Measurements from ENCODE around the gene LDLRAD1. TPM values are rescaled to one million over a fixed set of nuclear protein-coding genes. Genes with fewer than 3 reads are reported as not detected.

LDLRAD1 gene
- polyA plus RNA-seq, 1 donor (not counting 4 experiments of a cell fraction or from before 2014, with no cell fraction given), result not detected

GRCh38 chr1:54009406-54009805 is 8.6 kb downstream of the LDLRAD1 start:
- no peak for FAIRE-seq
- no peak for DNase-seq (ENCODE audit: low read depth, low spot score)
- H3K9ac ChIP-seq (ENCODE audit: control insufficient read depth, extremely low read depth, insufficient read depth, low read length), result no peak overlapping the region
- no peaks in the 10 kb centered on the region for H3K36me3 ChIP-seq (ENCODE audit: control insufficient read depth in 2 of 2, extremely low read depth in 1 of 2, insufficient read depth in 2 of 2, low read length in 2 of 2)
- no peak overlapping the region for H3K4me3 ChIP-seq (ENCODE audit: control insufficient read depth in 2 of 3, extremely low read depth in 1 of 3, insufficient read depth in 2 of 3, low read depth in 1 of 3, low read length in 3 of 3)
- no peaks in the 10 kb centered on the region for H3K4me1 ChIP-seq (ENCODE audit: control insufficient read depth, extremely low read depth, insufficient read depth, low read length)
- no peaks in the 10 kb centered on the region for H4K20me1 ChIP-seq (ENCODE audit: control insufficient read depth, extremely low read depth, insufficient read depth, low read length)
- no peak overlapping the region for H3K4me2 ChIP-seq (ENCODE audit: control insufficient read depth, extremely low read depth, insufficient read depth, low read depth, low read length)
- no peak overlapping the region for H3K27ac ChIP-seq (ENCODE audit: control insufficient read depth, insufficient read depth, low read length)
- no peak for TF ChIP-seq EZH2 (IDR thresholded peaks at IDR 0.05; ENCODE audit: low read length)
- TF ChIP-seq CTCF (optimal IDR thresholded peaks at IDR 0.05 in 1 of 3, IDR thresholded peaks at IDR 0.05 in 1 of 3, conservative IDR thresholded peaks at IDR 0.05 in 1 of 3; ENCODE audit: extremely low read depth in 1 of 3, insufficient read depth in 2 of 3, low read length in 3 of 3), result no peak
- H2AFZ ChIP-seq (ENCODE audit: control insufficient read depth, low read length), result no peak overlapping the region
- H3K9me1 ChIP-seq (ENCODE audit: control insufficient read depth, extremely low read depth, insufficient read depth, low read length), result no peaks in the 10 kb centered on the region
- no peaks in the 10 kb centered on the region for H3K9me3 ChIP-seq (ENCODE audit: control insufficient read depth, low read depth, low read length)
- H3K27me3 ChIP-seq (ENCODE audit: control insufficient read depth, extremely low read depth, insufficient read depth, low read length), result peaks cover 17% of the 10 kb centered on the region
- no peaks in the 10 kb centered on the region for H3K79me2 ChIP-seq (ENCODE audit: control insufficient read depth, insufficient read depth, low read length)
- dilution Hi-C loops (cut with MboI; ENCODE audit: extremely low pct_ligation_motif_present, low sequenced_read_pairs), result no loop called here

GRCh38 chr1:54008876-54009275 is 9.1 kb downstream of the LDLRAD1 start:
- Histone ChIP-seq H3K9ac (ENCODE audit: control insufficient read depth, extremely low read depth, insufficient read depth, low read length) (no peak overlapping the region), H3K36me3 (ENCODE audit: control insufficient read depth in 2 of 2, extremely low read depth in 1 of 2, insufficient read depth in 2 of 2, low read length in 2 of 2) (no peaks in the 10 kb centered on the region), H3K27ac (ENCODE audit: control insufficient read depth, insufficient read depth, low read length) (no peak overlapping the region), H3K27me3 (ENCODE audit: control insufficient read depth, extremely low read depth, insufficient read depth, low read length) (peaks cover 17% of the 10 kb centered on the region), H3K4me1 (ENCODE audit: control insufficient read depth, extremely low read depth, insufficient read depth, low read length) (no peaks in the 10 kb centered on the region), H3K9me3 (ENCODE audit: control insufficient read depth, low read depth, low read length) (no peaks in the 10 kb centered on the region), H3K79me2 (ENCODE audit: control insufficient read depth, insufficient read depth, low read length) (no peaks in the 10 kb centered on the region), H3K4me2 (ENCODE audit: control insufficient read depth, extremely low read depth, insufficient read depth, low read depth, low read length) (no peak overlapping the region), H2AFZ (ENCODE audit: control insufficient read depth, low read length) (no peak overlapping the region), H3K9me1 (ENCODE audit: control insufficient read depth, extremely low read depth, insufficient read depth, low read length) (no peaks in the 10 kb centered on the region), H4K20me1 (ENCODE audit: control insufficient read depth, extremely low read depth, insufficient read depth, low read length) (no peaks in the 10 kb centered on the region), H3K4me3 (ENCODE audit: control insufficient read depth in 2 of 3, extremely low read depth in 1 of 3, insufficient read depth in 2 of 3, low read depth in 1 of 3, low read length in 3 of 3) (no peak overlapping the region)
- no peak for DNase-seq (ENCODE audit: low read depth, low spot score)
- FAIRE-seq, result no peak
- TF ChIP-seq CTCF (optimal IDR thresholded peaks at IDR 0.05 in 1 of 3, IDR thresholded peaks at IDR 0.05 in 1 of 3, conservative IDR thresholded peaks at IDR 0.05 in 1 of 3; ENCODE audit: extremely low read depth in 1 of 3, insufficient read depth in 2 of 3, low read length in 3 of 3) (no peak), EZH2 (IDR thresholded peaks at IDR 0.05; ENCODE audit: low read length) (no peak)
- dilution Hi-C loops (cut with MboI; ENCODE audit: extremely low pct_ligation_motif_present, low sequenced_read_pairs), result no loop called here

All from keratinocyte (primary cell).